CD4-positive, alpha-beta T cell treated with Interferon gamma for 1 hour (primary cell): Measurements from ENCODE around the gene CEMIP.

Experiments
- DNase-seq: peaks from one replicate; pipeline ENCODE4 v3.0.0-alpha.2; 2020

The CEMIP gene

GRCh38 chr15:80789296-80789695 lies 10.1 kb downstream of the CEMIP start:
- DNase-seq, result no peak

DNA sequence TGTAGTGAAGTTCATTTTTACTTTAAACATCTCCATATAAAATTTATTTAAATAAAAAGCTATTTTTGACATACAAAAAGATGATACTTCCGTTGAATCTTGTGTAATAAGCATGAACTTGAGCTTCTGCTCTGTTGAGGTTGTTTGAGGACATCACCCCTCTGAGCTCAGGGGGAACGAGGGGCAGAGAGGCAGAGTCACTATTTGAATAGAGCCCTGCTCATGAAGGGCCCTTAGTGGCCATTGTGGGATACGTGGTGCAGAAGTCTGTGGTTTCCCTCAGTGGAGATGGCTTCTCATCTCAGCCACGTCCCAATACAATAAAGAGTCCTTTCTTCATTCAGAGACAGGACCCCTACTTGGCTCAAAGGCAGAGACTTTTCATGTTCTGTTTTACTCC lies 10.6 kb downstream of the CEMIP start:
- DNase-seq, result no peak

GRCh38 chr15:80790236-80790635 lies 11.1 kb downstream of the CEMIP start:
- no peak for DNase-seq

DNA sequence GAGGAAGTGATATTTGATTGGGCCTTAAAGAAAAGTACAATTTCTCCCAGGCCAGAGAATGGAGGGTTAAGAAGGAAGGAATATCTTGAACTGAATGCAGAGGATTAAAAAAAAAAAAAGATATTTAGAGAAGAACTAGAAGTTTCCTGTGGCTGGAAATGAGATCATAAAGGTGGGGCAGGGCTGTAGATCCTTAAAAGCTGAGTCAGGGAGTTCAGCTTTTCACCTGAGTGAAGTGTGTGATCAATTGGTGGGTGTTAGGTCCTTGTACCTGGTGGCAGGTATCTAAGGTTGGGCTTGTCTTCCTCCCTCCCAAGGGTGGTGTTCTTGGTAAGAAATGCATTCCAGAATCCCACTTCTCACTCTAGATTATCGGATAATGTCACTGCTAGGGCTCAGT lies 11.8 kb downstream of the CEMIP start:
- no peak for DNase-seq

DNA sequence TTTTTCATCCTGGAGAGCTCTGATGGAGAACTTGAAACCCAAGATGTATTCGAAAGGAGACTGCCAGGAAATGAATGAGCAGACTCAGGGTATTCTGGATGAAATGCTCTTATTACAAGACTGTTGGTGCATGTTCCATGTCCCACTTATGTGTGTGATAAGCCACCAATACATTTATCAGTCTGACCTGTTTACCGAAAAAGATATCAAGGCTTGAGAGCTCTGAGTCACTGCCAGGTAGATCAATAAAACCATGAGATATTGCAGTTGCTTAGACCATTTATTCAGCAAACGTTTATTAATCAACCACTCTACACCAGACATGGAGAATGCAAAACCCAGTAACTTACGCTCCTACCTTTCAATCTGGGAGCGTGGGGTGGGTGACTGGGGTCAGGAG lies 17.2 kb downstream of the CEMIP start:
- no peak for DNase-seq

- no peak for DNase-seq
Observed at GRCh38 chr15:80798911-80799310, 19.7 kb downstream of the CEMIP start.

DNA sequence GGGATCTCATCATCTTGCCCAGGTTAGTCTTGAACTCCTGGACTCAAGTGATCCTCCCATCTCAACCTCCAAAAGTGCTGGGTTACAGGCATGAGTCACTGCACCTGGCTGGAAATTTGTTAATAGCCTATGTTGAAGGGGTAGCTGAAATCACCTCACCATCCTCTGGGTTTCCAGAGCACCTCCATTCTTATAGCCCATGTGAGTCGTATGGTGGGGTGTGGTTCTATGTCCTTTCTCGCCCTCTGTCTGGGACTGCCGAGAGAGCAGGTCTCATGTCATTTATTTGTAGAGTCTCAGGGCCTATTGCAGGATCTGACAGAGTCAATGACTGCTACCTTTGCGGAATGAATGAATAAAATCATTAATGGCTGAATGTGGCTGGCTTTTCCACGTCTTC lies 20.9 kb downstream of the CEMIP start:
- no peak for DNase-seq

GRCh38 chr15:80801891-80802680 lies 22.9 kb downstream of the CEMIP start:
- DNase-seq, result no peak

DNA sequence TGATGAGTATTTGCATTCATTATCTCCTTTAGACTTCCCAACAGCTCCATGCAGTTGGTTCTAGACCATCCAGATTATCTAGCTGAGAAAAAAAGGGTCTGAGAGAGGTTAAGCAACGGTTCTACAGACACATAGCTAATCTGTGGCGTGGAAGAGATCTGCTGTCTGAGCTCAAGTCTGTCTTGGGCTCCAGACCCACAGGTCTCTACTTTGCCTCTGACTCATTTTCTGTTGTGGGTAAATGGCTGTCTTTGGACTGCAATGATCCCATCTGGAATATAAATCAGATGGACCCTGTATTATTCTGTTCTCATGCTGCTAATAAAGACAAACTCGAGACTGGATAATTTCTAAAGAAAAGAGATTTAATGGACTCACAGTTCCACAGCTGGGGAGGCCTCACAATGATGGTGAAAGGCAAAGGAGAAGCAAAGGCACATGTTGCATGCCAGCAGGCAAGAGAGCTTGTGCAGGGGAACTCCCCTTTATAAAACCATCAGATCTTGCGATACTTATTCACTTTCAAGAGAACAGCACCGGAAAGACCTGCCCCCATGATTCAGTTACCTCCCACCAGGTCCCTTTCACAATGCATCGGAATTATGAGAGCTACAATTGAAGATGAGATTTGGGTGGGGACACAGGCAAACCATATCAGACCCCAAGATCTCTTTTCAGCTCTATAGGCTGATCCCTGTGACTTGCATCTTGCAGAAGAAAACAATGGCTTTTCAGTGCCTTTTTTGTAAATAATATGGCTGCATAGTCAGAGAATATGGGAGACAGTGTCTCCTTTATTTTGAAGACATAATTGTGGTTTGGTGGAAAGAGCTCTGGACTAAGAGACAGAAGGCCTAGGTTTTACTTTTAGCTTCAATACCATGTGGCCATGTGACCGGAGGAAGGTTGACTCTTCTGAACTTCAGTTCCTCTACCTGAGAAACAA lies 24.7 kb downstream of the CEMIP start:
- no peak for DNase-seq

DNA sequence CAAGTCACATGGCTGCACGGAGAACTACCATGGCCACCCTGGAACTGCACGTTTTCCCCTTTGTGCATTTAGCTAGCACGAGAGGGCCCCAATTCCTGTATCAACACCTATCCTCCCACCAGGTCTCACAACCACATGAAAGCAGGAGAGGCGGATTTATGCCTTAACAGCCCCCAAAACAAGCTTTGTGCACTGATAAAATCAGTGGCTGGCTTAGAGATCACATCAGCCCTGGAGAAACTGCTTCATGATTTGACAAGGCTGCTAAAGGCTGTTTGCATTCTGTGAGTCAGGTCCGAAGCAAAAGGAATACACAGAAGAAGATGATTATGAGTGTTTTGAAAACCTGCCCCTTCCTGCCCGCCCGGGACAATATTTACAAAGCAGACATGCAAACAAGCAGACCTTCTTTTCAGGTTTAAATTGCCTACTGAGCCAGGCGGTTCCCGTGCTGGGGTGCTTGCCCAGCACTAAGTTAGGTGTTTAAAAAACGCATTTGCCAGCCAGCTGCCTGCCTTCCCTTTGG lies 25.9 kb downstream of the CEMIP start:
- no peak for DNase-seq

- no peak for DNase-seq
Observed at GRCh38 chr15:80811781-80812315, 32.7 kb downstream of the CEMIP start.

GRCh38 chr15:80815106-80815505 lies 35.9 kb downstream of the CEMIP start:
- DNase-seq, result no peak

DNA sequence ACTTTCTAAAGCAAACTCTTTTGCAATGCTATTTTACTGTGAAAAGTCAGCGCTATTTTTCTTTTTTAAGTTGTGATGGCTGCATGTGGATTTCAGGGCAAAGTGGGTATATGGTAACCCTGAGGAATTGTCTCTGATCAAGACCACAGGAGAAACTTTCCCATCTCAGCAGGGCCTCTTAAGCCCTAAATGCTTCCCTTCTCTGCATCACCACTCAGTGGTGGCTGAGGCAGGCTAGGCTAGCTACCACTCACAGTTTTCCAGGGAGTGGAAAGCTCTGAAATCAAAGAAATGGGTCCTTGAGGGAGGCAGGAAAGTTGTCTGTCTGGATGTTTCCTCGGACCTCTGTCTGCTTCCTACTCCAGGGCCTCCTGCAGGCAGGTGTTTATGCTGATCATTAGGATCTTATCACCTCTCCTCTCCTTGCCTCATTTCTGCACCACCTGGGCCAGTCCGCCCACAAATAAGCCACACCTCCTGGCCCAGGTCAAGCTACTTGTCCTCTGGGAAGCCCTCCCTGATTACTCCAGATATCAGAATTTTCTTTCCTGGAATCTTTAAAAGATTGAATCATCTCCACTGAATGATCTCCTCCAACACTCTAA lies 37.0 kb downstream of the CEMIP start:
- DNase-seq, result no peak

DNA sequence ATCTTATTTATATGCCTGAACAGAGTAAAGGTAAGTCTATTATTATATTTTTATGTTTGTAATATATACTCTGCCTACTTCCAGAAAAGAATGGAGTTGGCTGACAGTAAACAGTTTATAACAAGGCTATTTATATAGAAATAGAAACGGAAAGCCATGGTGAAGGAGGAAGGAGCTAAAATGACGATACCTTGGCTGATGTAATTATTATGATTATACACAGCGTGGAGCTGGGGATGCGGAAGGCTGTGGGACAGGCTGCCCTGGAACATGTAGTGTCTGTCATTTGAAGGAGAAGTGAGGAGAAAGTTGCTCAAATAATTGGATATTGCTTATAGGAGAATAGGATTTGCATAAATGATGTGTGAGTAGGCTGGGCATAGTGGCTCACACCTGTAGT lies 37.8 kb downstream of the CEMIP start:
- DNase-seq, result no peak

DNA sequence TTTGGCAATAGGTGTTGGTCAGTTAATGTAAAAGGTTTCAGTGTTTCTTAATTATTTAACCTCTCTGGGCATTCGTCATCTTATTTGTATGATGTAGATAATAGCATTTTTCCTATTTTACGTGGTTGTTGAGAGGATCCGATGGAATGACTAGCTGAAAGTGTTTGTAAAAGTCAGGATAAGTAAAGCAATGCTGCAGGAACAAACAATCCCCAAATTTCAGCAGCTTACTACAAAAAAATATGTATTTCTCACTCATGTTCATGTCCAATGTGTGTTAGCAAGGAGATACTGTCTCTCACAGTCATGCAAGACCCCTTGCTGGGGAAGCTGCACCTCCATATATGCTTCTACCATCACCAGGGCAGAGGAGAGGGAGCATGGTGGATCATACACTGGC lies 38.7 kb downstream of the CEMIP start:
- DNase-seq, result no peak

- no peak for DNase-seq
Observed at GRCh38 chr15:80819001-80819400, 39.8 kb downstream of the CEMIP start.

DNA sequence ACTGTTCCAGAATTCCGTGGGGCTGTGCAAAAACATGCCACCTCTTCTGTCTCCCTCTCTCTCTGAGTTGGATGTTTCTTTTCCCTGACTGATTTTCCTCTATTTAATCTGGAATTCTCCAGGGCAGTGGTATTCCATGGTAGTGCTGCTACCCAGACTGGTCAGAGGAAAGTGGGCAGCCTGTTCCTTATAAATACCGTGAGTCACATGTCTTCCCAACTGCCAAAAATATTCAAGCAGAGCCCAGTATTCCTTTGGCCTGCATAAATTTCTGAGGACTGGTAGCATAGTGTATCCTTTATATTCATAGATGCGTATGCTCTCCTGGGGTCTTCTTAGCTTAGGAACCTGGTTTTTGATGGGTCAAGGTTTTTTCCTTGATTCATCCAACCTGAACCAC lies 40.9 kb downstream of the CEMIP start:
- DNase-seq, result no peak

GRCh38 chr15:80822256-80822655 lies 43.1 kb downstream of the CEMIP start:
- DNase-seq, result no peak

DNA sequence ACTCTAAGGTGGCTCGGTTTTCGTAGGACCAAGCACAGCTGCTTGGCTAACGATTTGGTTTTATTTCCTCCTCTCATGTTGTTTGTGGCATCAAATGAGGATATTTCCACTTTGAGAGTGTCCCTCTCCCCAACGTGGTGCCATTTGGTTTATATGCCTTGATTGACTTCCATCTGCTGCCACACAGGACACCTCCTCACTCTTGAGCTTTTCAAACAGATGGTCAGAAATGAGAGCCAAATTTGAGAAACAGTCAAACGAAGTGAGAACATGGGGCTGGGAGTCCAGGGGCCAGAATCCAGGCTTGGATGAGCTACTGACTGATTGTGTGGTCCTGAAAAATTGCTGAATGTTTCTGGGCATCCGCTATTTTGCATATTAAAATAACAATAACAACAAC lies 43.5 kb downstream of the CEMIP start:
- no peak for DNase-seq

DNA sequence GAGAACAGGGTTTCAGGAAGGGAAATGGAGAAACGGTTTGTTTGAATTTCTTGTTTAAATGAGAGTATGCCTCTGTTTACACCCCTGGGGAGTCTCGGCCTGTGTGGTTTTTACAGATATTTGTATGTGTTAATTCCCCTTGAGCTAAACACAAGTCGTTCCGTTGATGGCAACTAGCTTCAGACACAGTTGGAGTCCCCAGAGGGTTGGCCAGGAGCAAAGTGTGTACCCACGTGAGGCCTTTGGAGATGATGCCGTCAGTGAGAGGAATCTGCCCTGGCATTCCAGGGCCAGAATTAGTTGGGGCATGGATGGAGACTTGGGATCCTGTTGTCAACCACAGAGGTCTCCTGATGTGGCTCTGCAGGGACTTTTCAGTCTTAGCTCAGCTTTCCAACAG lies 44.0 kb downstream of the CEMIP start:
- DNase-seq, result no peak

DNA sequence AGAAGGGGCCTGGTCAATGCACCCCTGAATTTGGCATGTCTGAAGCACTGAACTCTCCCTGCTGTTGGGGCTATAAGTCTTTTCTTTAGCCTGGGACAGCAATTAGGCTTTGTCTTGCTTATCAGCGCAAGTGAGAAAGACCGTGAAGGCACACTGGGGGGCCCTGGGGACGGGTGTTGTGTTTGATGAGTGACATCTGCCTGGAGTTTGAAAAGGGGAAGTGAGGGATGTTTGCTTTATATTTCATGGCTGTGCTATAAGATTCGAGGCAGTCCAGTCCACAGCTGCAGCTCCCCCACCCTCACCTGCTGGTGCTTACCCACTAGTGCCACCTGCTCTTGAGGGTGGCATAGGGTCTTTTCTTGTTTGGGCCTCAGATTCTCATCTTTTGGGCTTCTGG lies 44.8 kb downstream of the CEMIP start:
- DNase-seq, result no peak

DNA sequence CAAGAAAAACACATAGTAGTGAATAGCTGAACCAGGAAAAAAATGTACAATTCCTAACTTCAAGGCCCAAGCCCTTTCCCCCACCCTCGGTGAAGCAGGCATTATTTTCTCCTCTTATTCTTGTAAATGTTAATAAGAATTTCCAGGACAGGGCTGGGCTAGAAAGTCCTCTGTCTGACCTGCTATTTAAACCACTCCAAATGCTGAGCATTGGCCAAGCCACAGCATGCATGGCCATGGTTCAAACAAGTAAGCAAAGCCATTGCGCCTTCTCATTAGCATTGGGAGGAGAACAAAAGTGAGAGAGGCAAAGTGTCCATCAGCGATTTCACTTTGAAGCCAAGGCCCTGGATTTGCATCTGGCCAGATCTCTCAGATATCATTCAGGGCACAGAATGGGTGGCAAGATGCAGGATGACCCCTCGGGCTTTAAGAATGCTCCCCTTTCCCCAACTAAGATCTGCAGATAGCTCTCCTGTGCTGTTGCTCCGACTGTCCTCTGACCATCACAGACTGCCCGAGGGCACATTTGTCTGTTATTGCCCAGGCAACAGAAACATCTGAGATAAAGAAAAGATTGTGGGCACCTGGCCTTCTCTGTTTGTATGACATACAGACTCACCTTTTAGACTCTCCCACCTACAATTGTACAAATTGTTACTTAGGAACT lies 46.3 kb downstream of the CEMIP start:
- no peak for DNase-seq

DNA sequence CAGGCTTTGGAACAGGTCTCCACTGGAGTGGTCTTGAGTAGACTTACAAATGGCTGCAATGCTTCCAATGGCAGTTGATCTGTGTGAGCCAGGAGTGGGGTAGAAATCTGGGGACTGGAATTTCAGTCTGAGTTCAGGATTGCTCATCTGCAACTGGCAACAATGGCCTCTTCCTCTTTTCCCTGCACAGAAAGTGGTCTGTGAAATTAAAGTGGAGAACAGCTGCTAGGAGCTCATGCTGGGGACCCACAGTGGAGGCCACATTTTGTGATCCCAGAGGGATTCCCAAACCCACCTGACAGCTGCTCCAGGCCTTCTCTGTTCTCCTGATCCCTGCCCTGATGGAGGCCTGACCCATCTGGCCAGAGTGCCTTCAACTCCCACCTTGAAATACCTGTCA lies 49.6 kb downstream of the CEMIP start:
- no peak for DNase-seq
